Osteoblast (primary cell): ENCODE measurements around the gene DCAF16. TPM values are rescaled to one million over a fixed set of nuclear protein-coding genes. Genes with fewer than 3 reads are reported as not detected.

Source experiments
- DNase-seq: peaks from one replicate; pipeline ENCODE4 v3.0.0; 2011; ENCODE audit warnings: low spot score, mixed read lengths; ENCODE audit not compliant: insufficient read length; ENCODE audit errors: missing footprints
- H2AFZ ChIP-seq: 2 replicates; pipeline ENCODE4 v1.6.0; 2011; ENCODE audit warnings: mild to moderate bottlenecking, low read length
- H3K27ac ChIP-seq: 2 replicates; pipeline ENCODE4 v1.5.1; 2011; ENCODE audit warnings: mild to moderate bottlenecking, low read depth, low read length, moderate library complexity
- H3K27me3 ChIP-seq: 2 replicates; pipeline ENCODE4 v1.6.0; 2012; ENCODE audit warnings: mild to moderate bottlenecking, control low read depth, inconsistent platforms, low read length, moderate library complexity; ENCODE audit not compliant: insufficient read depth
- H3K36me3 ChIP-seq: 2 replicates; pipeline ENCODE4 v1.5.1; 2011; ENCODE audit warnings: mild to moderate bottlenecking, low read length, control low read depth, moderate library complexity; ENCODE audit not compliant: insufficient read depth
- H3K4me1 ChIP-seq: 2 replicates; pipeline ENCODE4 v1.5.1; 2011; ENCODE audit warnings: mild to moderate bottlenecking, low read length, control low read depth, moderate library complexity; ENCODE audit not compliant: insufficient read depth
- H3K4me2 ChIP-seq: 2 replicates; pipeline ENCODE4 v1.6.0; 2011; ENCODE audit warnings: mild to moderate bottlenecking, low read length; ENCODE audit not compliant: insufficient read depth
- H3K4me3 ChIP-seq: fragments of 200-600 bp; sonication (generic); 3 replicates; pipeline ENCODE4 v1.5.1; 2012; ENCODE audit warnings: mild to moderate bottlenecking, low read length, inconsistent platforms; ENCODE audit not compliant: insufficient read depth
- H3K79me2 ChIP-seq: 2 replicates; pipeline ENCODE4 v1.6.0; 2012; ENCODE audit warnings: mild to moderate bottlenecking, low read length, control low read depth, inconsistent platforms; ENCODE audit not compliant: insufficient read depth
- H3K9me3 ChIP-seq: 2 replicates; pipeline ENCODE4 v1.5.1; 2011; ENCODE audit warnings: low read depth, low read length, control low read depth
- H4K20me1 ChIP-seq: 2 replicates; pipeline ENCODE4 v1.6.0; 2012; ENCODE audit warnings: mild to moderate bottlenecking, low read length, control low read depth; ENCODE audit not compliant: insufficient read depth
- CTCF ChIP-seq: IDR thresholded peaks from 2 replicates; pipeline ENCODE4 v1.5.1; 2011; ENCODE audit warnings: mild to moderate bottlenecking, low read depth, low read length, moderate library complexity; ENCODE audit errors: extremely low read depth
- total RNA-seq: library from RNA; depleted of rRNA; stranded (reverse); fragments of >200 nt; gene quantifications from 2 replicates; pipeline ENCODE4 v1.2.3, GENCODE V29; 2012

Gene DCAF16
- total RNA-seq, 1 donor = 35.1 TPM

GRCh38 chr4:17809667-17810066, 890 bp downstream of the DCAF16 start:
- Histone ChIP-seq H3K27me3 (no peaks in the 10 kb centered on the region), H3K36me3 (peaks cover 9% of the 10 kb centered on the region), H3K9me3 (no peaks in the 10 kb centered on the region), H4K20me1 (peaks cover 34% of the 10 kb centered on the region), H2AFZ (peak overlapping the region; percentile 18), H3K79me2 (peaks cover 96% of the 10 kb centered on the region), H3K4me2 (peak overlapping the region; percentile 96), H3K27ac (peak overlapping the region; percentile 94), H3K4me3 (peak overlapping the region; percentile 96), H3K4me1 (peaks cover 54% of the 10 kb centered on the region)
- TF ChIP-seq CTCF = no peak
- no peak for DNase-seq

GRCh38 chr4:17807446-17807845, 3.1 kb downstream of the DCAF16 start:
- H3K4me3 ChIP-seq = peak overlapping the region; percentile 65
- H3K27ac ChIP-seq = peak overlapping the region; percentile 36
- peaks cover 90% of the 10 kb centered on the region for H3K79me2 ChIP-seq
- H3K27me3 ChIP-seq = no peaks in the 10 kb centered on the region
- no peaks in the 10 kb centered on the region for H3K9me3 ChIP-seq
- H3K4me2 ChIP-seq = peak overlapping the region; percentile 96
- H3K36me3 ChIP-seq = peaks cover 28% of the 10 kb centered on the region
- H4K20me1 ChIP-seq = peaks cover 36% of the 10 kb centered on the region
- no peak for DNase-seq
- no peak overlapping the region for H2AFZ ChIP-seq
- H3K4me1 ChIP-seq = peaks cover 35% of the 10 kb centered on the region
- no peak for TF ChIP-seq CTCF

DNA sequence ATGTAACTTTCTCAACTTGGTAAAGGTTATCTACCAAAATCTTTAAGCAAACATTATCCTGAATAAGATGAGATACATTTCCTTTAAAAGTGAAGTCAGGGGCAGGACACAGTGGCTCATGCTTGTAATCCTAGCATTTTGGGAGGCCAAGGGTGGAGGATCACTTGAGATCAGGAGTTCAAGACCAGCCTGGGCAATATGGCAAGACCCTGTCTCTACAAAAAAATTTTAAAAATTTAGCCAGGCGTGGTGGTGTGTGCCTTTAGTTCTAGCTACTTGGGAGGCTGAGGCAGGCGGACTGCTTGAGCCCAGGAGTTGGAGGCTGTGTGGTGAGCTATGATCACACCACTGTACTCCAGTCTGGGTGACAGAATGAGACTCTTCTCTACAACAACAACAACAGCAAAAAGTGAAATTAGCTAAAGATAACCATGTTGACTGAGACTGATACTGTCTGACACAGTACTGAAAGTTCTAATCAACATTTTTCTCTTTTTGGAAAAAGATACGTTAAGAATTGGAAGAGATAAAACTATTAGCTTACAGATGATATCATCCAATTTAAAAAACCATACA, 4.9 kb downstream of the DCAF16 start:
- DNase-seq = no peak
- no peak for TF ChIP-seq CTCF
- peaks cover 74% of the 10 kb centered on the region for H3K79me2 ChIP-seq
- no peak overlapping the region for H3K4me2 ChIP-seq
- peaks cover 36% of the 10 kb centered on the region for H4K20me1 ChIP-seq
- peaks cover 28% of the 10 kb centered on the region for H3K36me3 ChIP-seq
- H3K4me1 ChIP-seq = peaks cover 28% of the 10 kb centered on the region
- no peaks in the 10 kb centered on the region for H3K9me3 ChIP-seq
- no peak overlapping the region for H3K27ac ChIP-seq
- H2AFZ ChIP-seq = no peak overlapping the region
- no peaks in the 10 kb centered on the region for H3K27me3 ChIP-seq
- H3K4me3 ChIP-seq = no peak overlapping the region

- no peak overlapping the region for H3K4me3 ChIP-seq
- no peak for TF ChIP-seq CTCF
- H3K27ac ChIP-seq = no peak overlapping the region
- peaks cover 2% of the 10 kb centered on the region for H3K79me2 ChIP-seq
- H3K27me3 ChIP-seq = no peaks in the 10 kb centered on the region
- no peaks in the 10 kb centered on the region for H4K20me1 ChIP-seq
- peaks cover 3% of the 10 kb centered on the region for H3K36me3 ChIP-seq
- no peaks in the 10 kb centered on the region for H3K9me3 ChIP-seq
- H3K4me2 ChIP-seq = no peak overlapping the region
- no peak for DNase-seq
- H2AFZ ChIP-seq = no peak overlapping the region
- no peaks in the 10 kb centered on the region for H3K4me1 ChIP-seq
Measured at GRCh38 chr4:17797808-17798207, 12.7 kb downstream of the DCAF16 start.
